Fibroblast of mammary gland (primary cell): ENCODE data around the gene ALOX5.
"Not testable (repeated sequence)": the region's sequence is repeated elsewhere in the genome, so short reads cannot be mapped to it uniquely, and the experiment has no call there.

ENCODE experiments used
- DNase-seq: peaks from one replicate; pipeline ENCODE4 v3.0.0-alpha.2; 2010; ENCODE audit warnings: low read depth
- H3K4me3 ChIP-seq: 2 replicates; pipeline ENCODE4 v1.5.1; 2011; ENCODE audit warnings: low read depth, mild to moderate bottlenecking, low read length, moderate library complexity; ENCODE audit not compliant: control insufficient read depth
- CTCF ChIP-seq: conservative IDR thresholded peaks from 2 replicates; pipeline ENCODE4 v1.5.1; 2011; ENCODE audit warnings: low read depth, low read length, inconsistent platforms; ENCODE audit not compliant: control insufficient read depth, insufficient read depth

The ALOX5 gene

DNA sequence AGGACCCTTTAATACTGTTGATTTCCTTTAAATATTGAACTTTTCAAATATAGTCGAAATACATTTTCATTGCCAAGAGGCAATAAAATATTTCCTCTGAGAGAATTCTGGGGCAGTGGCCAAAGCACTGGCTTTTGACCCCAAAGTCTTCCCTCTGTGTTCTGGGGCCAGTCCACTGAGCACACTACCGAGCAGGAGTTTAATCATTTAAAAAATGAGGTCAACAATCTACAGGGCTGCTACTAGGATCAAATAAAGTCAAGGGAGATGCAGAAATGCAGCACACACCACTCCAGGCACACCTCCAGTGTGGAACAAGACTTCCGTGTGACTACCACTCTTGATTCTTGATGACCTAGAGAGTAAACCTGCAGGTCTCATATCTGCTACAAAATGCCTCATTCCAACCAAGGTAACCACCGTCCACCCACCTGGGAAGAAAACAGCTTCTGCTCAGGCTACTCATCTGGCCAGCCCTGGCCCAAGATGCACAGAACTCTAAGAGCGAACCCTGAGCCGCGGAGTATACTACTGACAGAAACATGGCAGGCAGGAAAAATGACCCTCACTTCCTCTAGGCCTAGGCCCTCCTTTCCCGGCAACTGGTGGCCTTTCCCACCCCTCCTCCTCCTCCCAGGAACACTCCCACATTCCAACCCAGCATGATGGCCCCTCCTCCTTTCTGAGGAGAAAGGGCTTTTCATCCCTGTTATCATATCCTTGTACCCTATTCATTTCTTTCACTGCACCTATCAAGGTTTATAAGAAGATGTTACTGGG lies 97.7 kb downstream of the ALOX5 start:
- no peak for DNase-seq
- no peak for TF ChIP-seq CTCF
- no peak overlapping the region for H3K4me3 ChIP-seq

DNA sequence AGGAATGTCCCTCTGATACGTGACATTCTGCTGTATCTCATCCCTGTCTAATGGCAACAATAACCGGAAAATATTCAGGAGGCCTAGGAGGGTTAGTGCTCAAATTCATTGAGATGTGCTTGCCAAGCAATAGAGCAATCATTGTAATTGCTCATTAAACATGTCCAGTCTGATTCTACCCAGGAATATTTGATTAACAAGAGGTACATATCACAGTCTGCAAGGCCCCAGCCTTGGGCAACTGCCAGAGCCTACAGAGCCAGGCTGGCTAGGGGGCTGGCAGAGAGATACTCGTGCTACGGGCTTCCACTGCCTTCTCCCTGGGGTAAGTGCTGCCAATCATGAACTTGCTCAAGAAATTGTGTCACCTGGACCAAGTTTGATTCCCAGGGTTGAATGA lies 99.1 kb downstream of the ALOX5 start:
- no peak overlapping the region for H3K4me3 ChIP-seq
- DNase-seq: no peak
- no peak for TF ChIP-seq CTCF

DNA sequence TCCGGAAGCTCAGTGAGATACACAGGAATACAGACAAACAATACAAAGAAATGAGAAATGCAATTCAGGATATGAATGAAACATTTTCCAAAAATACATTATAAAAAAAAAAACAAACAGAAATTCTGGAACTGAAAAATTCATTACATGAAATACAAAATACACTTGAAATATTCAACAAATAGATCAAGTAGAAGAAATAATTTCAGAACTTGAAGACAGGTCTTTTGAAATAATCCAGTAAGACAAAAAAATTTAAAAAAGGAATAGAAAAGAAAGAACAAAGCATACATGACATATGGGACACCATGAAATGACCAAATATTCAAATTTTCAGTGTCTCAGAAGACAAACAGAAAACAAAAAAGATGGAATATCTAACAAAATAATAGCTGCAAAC lies 102.5 kb downstream of the ALOX5 start:
- H3K4me3 ChIP-seq: no peak overlapping the region
- no peak for TF ChIP-seq CTCF
- DNase-seq: no peak

GRCh38 chr10:45480294-45480693 lies 106.3 kb downstream of the ALOX5 start:
- TF ChIP-seq CTCF: no peak
- no peak overlapping the region for H3K4me3 ChIP-seq

GRCh38 chr10:45481100-45481499 lies 107.1 kb downstream of the ALOX5 start:
- not testable (repeated sequence) for DNase-seq, H3K4me3 ChIP-seq

More at GRCh38 chr10:45480294-45480693, 106.3 kb downstream of the ALOX5 start:
- DNase-seq: no peak

- TF ChIP-seq CTCF: no peak
Measured at GRCh38 chr10:45483002-45483401, 109.0 kb downstream of the ALOX5 start.

DNA sequence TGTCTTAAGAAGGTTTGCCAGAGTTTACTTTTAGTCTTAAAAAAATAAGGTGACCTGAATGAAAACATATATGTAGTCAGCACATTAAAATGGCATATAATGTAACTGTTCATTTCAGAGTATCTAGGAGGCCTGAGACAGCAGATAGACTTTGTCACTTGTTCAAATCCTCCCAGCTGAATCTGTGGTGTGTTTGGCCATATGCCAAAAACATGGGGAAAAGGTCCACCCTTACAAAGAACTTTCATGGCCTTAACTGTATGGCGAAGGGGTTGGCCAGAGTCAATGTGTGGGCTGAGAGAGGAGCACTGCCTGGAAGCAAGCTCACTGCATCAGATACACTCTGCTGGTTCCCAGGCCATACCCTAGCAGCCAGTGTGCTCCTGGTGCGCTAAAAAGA lies 113.7 kb downstream of the ALOX5 start:
- no peak overlapping the region for H3K4me3 ChIP-seq
- no peak for TF ChIP-seq CTCF
- DNase-seq: no peak

More at GRCh38 chr10:45483002-45483401, 109.0 kb downstream of the ALOX5 start:
- H3K4me3 ChIP-seq: no peak overlapping the region
- no peak for DNase-seq
